Kidney epithelial cell (primary cell): Measurements from ENCODE around the gene FBXO47. TPM values are rescaled to one million over a fixed set of nuclear protein-coding genes. Genes with fewer than 3 reads are reported as not detected.

Experiments
- DNase-seq: peaks from one replicate; pipeline ENCODE4 v3.0.0-alpha.2; 2010; ENCODE audit warnings: low read depth
- H3K27me3 ChIP-seq: 2 replicates; pipeline ENCODE4 v1.6.0; 2011; ENCODE audit warnings: low read length; ENCODE audit not compliant: control insufficient read depth, insufficient read depth
- H3K36me3 ChIP-seq: 2 replicates; pipeline ENCODE4 v1.5.1; 2011; ENCODE audit warnings: low read length; ENCODE audit not compliant: control insufficient read depth, insufficient read depth
- H3K4me3 ChIP-seq: 2 replicates; pipeline ENCODE4 v1.5.1; 2011; ENCODE audit warnings: low read depth, mild to moderate bottlenecking, control low read depth, low read length
- CTCF ChIP-seq: IDR thresholded peaks from 2 replicates; pipeline ENCODE4 v1.5.1; 2011; ENCODE audit warnings: mild to moderate bottlenecking, moderate library complexity, low read length, control low read depth, inconsistent platforms; ENCODE audit not compliant: insufficient read depth, poor library complexity, severe bottlenecking
- total RNA-seq: library from RNA; depleted of rRNA; stranded (reverse); fragments of >200 nt; gene quantifications from 2 replicates; pipeline ENCODE4 v1.2.3, GENCODE V29; 2015

Gene FBXO47
- total RNA-seq, 1 donor from 2014 or later: not detected

- peak; percentile 42 for DNase-seq
- H3K36me3 ChIP-seq: no peaks in the 10 kb centered on the region
- no peak overlapping the region for H3K4me3 ChIP-seq
- TF ChIP-seq CTCF: no peak
- H3K27me3 ChIP-seq: peaks cover 5% of the 10 kb centered on the region
Observed at GRCh38 chr17:39001703-39002637, 34.8 kb upstream of the FBXO47 start.

GRCh38 chr17:39000021-39000601 lies 32.9 kb upstream of the FBXO47 start:
- H3K27me3 ChIP-seq: peaks cover under 1% of the 10 kb centered on the region
- no peak for TF ChIP-seq CTCF
- H3K4me3 ChIP-seq: no peak overlapping the region
- no peak for DNase-seq
- H3K36me3 ChIP-seq: no peaks in the 10 kb centered on the region

- TF ChIP-seq CTCF: no peak
Observed at GRCh38 chr17:38996660-38997337, 29.6 kb upstream of the FBXO47 start.

DNA sequence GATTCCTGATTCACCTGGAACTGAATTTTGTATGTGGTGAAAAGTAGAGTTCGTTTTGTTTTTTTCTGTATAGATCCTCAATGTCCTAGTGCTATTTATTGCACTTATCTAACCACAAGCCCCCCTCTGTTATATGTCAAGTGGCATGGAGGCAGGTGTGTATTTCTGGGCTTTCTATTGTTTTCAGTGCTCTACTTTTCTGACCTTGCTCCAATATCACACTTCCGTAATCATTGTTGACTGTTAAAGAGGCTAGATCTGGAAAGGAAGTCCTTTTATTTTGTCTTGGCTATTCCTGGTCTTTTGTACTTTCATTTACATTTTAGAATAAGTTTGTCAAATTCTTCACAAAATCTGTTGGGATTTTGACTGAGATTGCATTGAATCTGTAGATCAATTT lies 26.8 kb upstream of the FBXO47 start:
- H3K27me3 ChIP-seq: no peaks in the 10 kb centered on the region
- H3K36me3 ChIP-seq: no peaks in the 10 kb centered on the region
- DNase-seq: no peak
- no peak for TF ChIP-seq CTCF
- H3K4me3 ChIP-seq: no peak overlapping the region

More at GRCh38 chr17:38996660-38997337, 29.6 kb upstream of the FBXO47 start:
- H3K36me3 ChIP-seq: no peaks in the 10 kb centered on the region
- H3K4me3 ChIP-seq: no peak overlapping the region
- no peak for DNase-seq
- H3K27me3 ChIP-seq: no peaks in the 10 kb centered on the region

DNA sequence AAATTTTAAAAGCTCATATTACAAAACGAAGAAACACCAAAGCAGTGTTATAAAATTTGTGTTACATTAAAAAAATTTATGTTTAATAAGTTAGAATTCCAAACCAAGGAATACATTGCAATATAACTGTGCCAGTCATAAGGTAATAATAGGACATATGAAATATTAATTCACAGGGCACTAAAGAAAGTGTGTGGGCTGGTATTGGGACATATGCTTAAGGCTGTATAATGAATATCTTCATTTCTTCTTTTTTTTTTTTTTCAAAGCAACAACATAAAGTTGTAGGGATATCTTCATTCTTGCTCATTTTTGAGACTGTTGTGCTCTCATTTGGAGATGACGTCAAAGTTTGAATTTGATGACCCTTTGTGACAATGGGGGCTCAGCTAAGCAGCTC lies 17.5 kb upstream of the FBXO47 start:
- H3K4me3 ChIP-seq: no peak overlapping the region
- no peak for TF ChIP-seq CTCF
- DNase-seq: no peak
- no peaks in the 10 kb centered on the region for H3K36me3 ChIP-seq
- no peaks in the 10 kb centered on the region for H3K27me3 ChIP-seq
